Measurements from ENCODE around the gene KLF2.

- TF ChIP-seq EZH2 (IDR thresholded peaks at IDR 0.05; ENCODE audit: borderline replicate concordance, low read length) (no peak), CTCF (IDR thresholded peaks at IDR 0.05; ENCODE audit: low read length) (no peak)
Measured at GRCh38 chr19:16303755-16304154, 20.9 kb upstream of the KLF2 start.

Measured in OCI-LY1 (cell line).